HEK293 (cell line): ENCODE results near the gene FRMPD4.
A peak's percentile ranks its signal among the peaks of the same experiment; 100 is the strongest.

ENCODE experiments used
- CTCF ChIA-PET: fragments of 350-600 bp; formaldehyde crosslinking; extraction: SDS; loops from one replicate; lab custom pipeline; 2021; ENCODE audit warnings: antibody characterized with exemption; lab: Yijun Ruan, JAX
- POLR2A ChIA-PET: fragments of 300-600 bp; formaldehyde crosslinking; extraction: SDS; loops from one replicate; lab custom pipeline; 2020; ENCODE audit warnings: antibody characterized with exemption, inconsistent platforms; lab: Yijun Ruan, JAX
- H3K27ac ChIP-seq: fragments of 200-500 bp; sonication (Bioruptor generic); 2 replicates; pipeline ENCODE4 v1.5.1; 2014; ENCODE audit warnings: low read depth, low read length, control low read depth, inconsistent platforms; ENCODE audit errors: extremely low read depth
- H3K36me3 ChIP-seq, 2 experiments: fragments of 200-500 bp in 1 of 2; sonication (Bioruptor generic) in 1 of 2; 1 replicate in 1 of 2; 2 replicates in 1 of 2; pipeline ENCODE4 v1.5.1; 2014 to 2017; ENCODE audit warnings: inconsistent platforms in 2 of 2, low read length in 2 of 2; ENCODE audit not compliant: control insufficient read depth in 2 of 2, insufficient read depth in 1 of 2
- H3K4me1 ChIP-seq: fragments of 200-500 bp; sonication (Bioruptor generic); 2 replicates; pipeline ENCODE4 v1.5.1; 2014; ENCODE audit warnings: mild to moderate bottlenecking, low read length, inconsistent platforms; ENCODE audit not compliant: control insufficient read depth, insufficient read depth
- H3K4me3 ChIP-seq: 2 replicates; pipeline ENCODE4 v1.5.1; 2011; ENCODE audit warnings: low read depth, mild to moderate bottlenecking, control low read depth, low read length, moderate library complexity
- H3K9me3 ChIP-seq: fragments of 200-500 bp; sonication (Bioruptor generic); 2 replicates; pipeline ENCODE4 v1.5.1; 2014; ENCODE audit warnings: low read depth, low read length, inconsistent platforms; ENCODE audit not compliant: control insufficient read depth, insufficient read depth
- GLI4 ChIP-seq: fragments of 450-650 bp; formaldehyde crosslinking; IDR thresholded peaks from 2 replicates; pipeline ENCODE4 v1.5.1; 2016; ENCODE audit warnings: missing biosample characterization, missing genetic modification characterization
- MZF1 ChIP-seq: fragments of 450-650 bp; formaldehyde crosslinking; IDR thresholded peaks from 2 replicates; pipeline ENCODE4 v1.5.1; 2017; ENCODE audit warnings: missing biosample characterization, missing genetic modification characterization, borderline replicate concordance
- SCRT2 ChIP-seq: fragments of 450-650 bp; formaldehyde crosslinking; IDR thresholded peaks from 2 replicates; pipeline ENCODE4 v1.5.1; 2016; ENCODE audit warnings: missing biosample characterization, missing genetic modification characterization
- ZBTB8A ChIP-seq: fragments of 450-650 bp; formaldehyde crosslinking; IDR thresholded peaks from 2 replicates; pipeline ENCODE4 v1.5.1; 2016; ENCODE audit warnings: missing biosample characterization, missing genetic modification characterization
- ZEB2 ChIP-seq: fragments of 450-650 bp; formaldehyde crosslinking; IDR thresholded peaks from 2 replicates; pipeline ENCODE4 v1.5.1; 2016; ENCODE audit warnings: missing biosample characterization, missing genetic modification characterization
- ZNF184 ChIP-seq: fragments of 450-650 bp; IDR thresholded peaks from 2 replicates; pipeline ENCODE4 v1.5.1; 2018; ENCODE audit warnings: missing biosample characterization, mild to moderate bottlenecking, missing genetic modification characterization
- ZNF248 ChIP-seq: fragments of 450-650 bp; formaldehyde crosslinking; IDR thresholded peaks from 2 replicates; pipeline ENCODE4 v1.5.1; 2017; ENCODE audit warnings: missing biosample characterization, missing genetic modification characterization
- ZNF350 ChIP-seq: fragments of 450-650 bp; formaldehyde crosslinking; IDR thresholded peaks from 2 replicates; pipeline ENCODE4 v1.5.0; 2017; ENCODE audit warnings: missing biosample characterization, mild to moderate bottlenecking, missing genetic modification characterization
- ZNF560 ChIP-seq: fragments of 450-650 bp; formaldehyde crosslinking; IDR thresholded peaks from 2 replicates; pipeline ENCODE4 v1.5.1; 2017; ENCODE audit warnings: missing biosample characterization, missing genetic modification characterization, borderline replicate concordance
- ZNF600 ChIP-seq: fragments of 450-650 bp; formaldehyde crosslinking; IDR thresholded peaks from 2 replicates; pipeline ENCODE4 v1.5.1; 2016; ENCODE audit warnings: missing biosample characterization, missing genetic modification characterization
- ZNF654 ChIP-seq: fragments of 450-650 bp; formaldehyde crosslinking; IDR thresholded peaks from 2 replicates; pipeline ENCODE4 v1.5.1; 2016; ENCODE audit warnings: low read depth, missing biosample characterization, missing genetic modification characterization
- ZNF664 ChIP-seq: fragments of 450-650 bp; formaldehyde crosslinking; IDR thresholded peaks from 2 replicates; pipeline ENCODE4 v1.5.1; 2016; ENCODE audit warnings: missing biosample characterization, missing genetic modification characterization
- ZNF768 ChIP-seq: fragments of 450-650 bp; formaldehyde crosslinking; IDR thresholded peaks from 2 replicates; pipeline ENCODE4 v1.5.1; 2018; ENCODE audit warnings: missing biosample characterization, mild to moderate bottlenecking, missing genetic modification characterization
- TF ChIP-seq, protein P1 (sequence below): IDR thresholded peaks from 2 replicates; pipeline ENCODE4 v1.6.1; 2011; ENCODE audit warnings: mild to moderate bottlenecking, low read depth, low read length, borderline replicate concordance
- TF ChIP-seq, protein P2 (sequence below): fragments of 450-650 bp; formaldehyde crosslinking; IDR thresholded peaks from 2 replicates; pipeline ENCODE4 v1.5.1; 2017; ENCODE audit warnings: missing biosample characterization, missing genetic modification characterization
- TF ChIP-seq, protein P3 (sequence below): fragments of 450-650 bp; formaldehyde crosslinking; conservative IDR thresholded peaks from 2 replicates; pipeline ENCODE4 v1.5.1; 2016; ENCODE audit warnings: low read depth, missing biosample characterization, missing genetic modification characterization
- TF ChIP-seq, protein P4 (sequence below): fragments of 450-650 bp; formaldehyde crosslinking; IDR thresholded peaks from 2 replicates; pipeline ENCODE4 v1.5.1; 2016; ENCODE audit warnings: missing biosample characterization, missing genetic modification characterization
- TF ChIP-seq, protein P5 (sequence below): fragments of 450-650 bp; formaldehyde crosslinking; IDR thresholded peaks from 2 replicates; pipeline ENCODE4 v1.5.1; 2016; ENCODE audit warnings: missing biosample characterization, missing genetic modification characterization
- TF ChIP-seq, protein P6 (sequence below): fragments of 450-650 bp; formaldehyde crosslinking; IDR thresholded peaks from 2 replicates; pipeline ENCODE4 v1.5.1; 2016; ENCODE audit warnings: missing biosample characterization, missing genetic modification characterization, borderline replicate concordance

The FRMPD4 gene

DNA sequence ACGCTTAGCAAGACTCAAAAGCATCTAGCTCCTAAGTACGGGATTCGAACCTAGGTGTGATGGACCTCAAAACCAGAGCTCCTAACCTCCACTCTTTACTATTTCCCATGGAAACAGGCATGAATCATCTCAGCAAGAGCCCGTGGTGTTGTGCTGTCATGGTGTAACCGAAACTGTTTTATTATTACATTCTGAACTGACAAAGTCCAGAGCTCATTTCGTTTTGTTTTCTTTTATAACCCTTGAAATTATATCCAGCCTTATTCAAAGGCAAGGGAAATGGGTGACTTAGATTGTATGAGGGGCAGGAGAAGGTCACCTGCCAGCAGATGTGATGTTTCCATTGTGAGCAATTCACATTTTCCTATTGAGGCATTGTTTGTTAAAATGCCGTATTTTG is 301.1 kb downstream of the FRMPD4 start:
- no peak overlapping the region for H3K4me3 ChIP-seq
- TF ChIP-seq, protein P1, sequence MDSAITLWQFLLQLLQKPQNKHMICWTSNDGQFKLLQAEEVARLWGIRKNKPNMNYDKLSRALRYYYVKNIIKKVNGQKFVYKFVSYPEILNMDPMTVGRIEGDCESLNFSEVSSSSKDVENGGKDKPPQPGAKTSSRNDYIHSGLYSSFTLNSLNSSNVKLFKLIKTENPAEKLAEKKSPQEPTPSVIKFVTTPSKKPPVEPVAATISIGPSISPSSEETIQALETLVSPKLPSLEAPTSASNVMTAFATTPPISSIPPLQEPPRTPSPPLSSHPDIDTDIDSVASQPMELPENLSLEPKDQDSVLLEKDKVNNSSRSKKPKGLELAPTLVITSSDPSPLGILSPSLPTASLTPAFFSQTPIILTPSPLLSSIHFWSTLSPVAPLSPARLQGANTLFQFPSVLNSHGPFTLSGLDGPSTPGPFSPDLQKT = no peak
- TF ChIP-seq ZBTB8A (tag by site-specific recombination) (no peak), ZNF560 (tag by site-specific recombination) (no peak), GLI4 (tag by site-specific recombination) (no peak), SCRT2 (tag by site-specific recombination) (no peak), ZNF248 (no peak)
- TF ChIP-seq, protein P2, sequence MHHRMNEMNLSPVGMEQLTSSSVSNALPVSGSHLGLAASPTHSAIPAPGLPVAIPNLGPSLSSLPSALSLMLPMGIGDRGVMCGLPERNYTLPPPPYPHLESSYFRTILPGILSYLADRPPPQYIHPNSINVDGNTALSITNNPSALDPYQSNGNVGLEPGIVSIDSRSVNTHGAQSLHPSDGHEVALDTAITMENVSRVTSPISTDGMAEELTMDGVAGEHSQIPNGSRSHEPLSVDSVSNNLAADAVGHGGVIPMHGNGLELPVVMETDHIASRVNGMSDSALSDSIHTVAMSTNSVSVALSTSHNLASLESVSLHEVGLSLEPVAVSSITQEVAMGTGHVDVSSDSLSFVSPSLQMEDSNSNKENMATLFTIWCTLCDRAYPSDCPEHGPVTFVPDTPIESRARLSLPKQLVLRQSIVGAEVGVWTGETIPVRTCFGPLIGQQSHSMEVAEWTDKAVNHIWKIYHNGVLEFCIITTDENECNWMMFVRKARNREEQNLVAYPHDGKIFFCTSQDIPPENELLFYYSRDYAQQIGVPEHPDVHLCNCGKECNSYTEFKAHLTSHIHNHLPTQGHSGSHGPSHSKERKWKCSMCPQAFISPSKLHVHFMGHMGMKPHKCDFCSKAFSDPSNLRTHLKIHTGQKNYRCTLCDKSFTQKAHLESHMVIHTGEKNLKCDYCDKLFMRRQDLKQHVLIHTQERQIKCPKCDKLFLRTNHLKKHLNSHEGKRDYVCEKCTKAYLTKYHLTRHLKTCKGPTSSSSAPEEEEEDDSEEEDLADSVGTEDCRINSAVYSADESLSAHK (tag by site-specific recombination) = 0 out of 2 replicates have a peak, but pooled peaks have one; percentile 13
- TF ChIP-seq, protein P3, sequence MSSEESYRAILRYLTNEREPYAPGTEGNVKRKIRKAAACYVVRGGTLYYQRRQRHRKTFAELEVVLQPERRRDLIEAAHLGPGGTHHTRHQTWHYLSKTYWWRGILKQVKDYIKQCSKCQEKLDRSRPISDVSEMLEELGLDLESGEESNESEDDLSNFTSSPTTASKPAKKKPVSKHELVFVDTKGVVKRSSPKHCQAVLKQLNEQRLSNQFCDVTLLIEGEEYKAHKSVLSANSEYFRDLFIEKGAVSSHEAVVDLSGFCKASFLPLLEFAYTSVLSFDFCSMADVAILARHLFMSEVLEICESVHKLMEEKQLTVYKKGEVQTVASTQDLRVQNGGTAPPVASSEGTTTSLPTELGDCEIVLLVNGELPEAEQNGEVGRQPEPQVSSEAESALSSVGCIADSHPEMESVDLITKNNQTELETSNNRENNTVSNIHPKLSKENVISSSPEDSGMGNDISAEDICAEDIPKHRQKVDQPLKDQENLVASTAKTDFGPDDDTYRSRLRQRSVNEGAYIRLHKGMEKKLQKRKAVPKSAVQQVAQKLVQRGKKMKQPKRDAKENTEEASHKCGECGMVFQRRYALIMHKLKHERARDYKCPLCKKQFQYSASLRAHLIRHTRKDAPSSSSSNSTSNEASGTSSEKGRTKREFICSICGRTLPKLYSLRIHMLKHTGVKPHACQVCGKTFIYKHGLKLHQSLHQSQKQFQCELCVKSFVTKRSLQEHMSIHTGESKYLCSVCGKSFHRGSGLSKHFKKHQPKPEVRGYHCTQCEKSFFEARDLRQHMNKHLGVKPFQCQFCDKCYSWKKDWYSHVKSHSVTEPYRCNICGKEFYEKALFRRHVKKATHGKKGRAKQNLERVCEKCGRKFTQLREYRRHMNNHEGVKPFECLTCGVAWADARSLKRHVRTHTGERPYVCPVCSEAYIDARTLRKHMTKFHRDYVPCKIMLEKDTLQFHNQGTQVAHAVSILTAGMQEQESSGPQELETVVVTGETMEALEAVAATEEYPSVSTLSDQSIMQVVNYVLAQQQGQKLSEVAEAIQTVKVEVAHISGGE (tag by site-specific recombination) = no peak
- TF ChIP-seq, all 188 proteins: peak for 1
- H3K9me3 ChIP-seq = no peaks in the 10 kb centered on the region
- peaks cover 6% of the 10 kb centered on the region; the same call in 1 of the 2 replicates for H3K4me1 ChIP-seq
- no peak overlapping the region for H3K27ac ChIP-seq
- POLR2A ChIA-PET = no interaction called here
- CTCF ChIA-PET = no interaction called here
- no peaks in the 10 kb centered on the region for H3K36me3 ChIP-seq

DNA sequence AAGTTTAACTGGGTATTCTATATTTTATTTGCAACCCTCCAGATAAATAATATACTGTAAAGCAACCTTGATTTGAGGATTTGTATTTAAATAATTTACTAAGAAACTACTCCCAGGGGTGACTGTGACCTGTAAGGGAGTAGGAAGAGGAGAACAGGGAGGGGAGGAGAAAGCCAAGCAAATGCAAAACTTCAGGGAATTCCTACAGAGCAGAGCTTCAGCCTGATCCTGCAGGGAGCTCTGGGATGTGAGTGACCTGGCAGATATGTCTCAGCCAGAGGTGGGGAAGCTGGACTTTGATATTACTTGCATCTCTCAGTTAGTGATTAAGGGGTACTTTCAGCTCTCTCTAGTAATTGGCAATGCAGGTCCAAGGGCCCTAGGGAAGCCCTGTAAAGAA is 302.0 kb downstream of the FRMPD4 start:
- ChIA-PET CTCF (no interaction called here), POLR2A (no interaction called here)
- Histone ChIP-seq H3K36me3 (no peaks in the 10 kb centered on the region), H3K4me1 (peaks cover 6% of the 10 kb centered on the region; the same call in 1 of the 2 replicates), H3K4me3 (no peak overlapping the region), H3K27ac (no peak overlapping the region), H3K9me3 (no peaks in the 10 kb centered on the region)
- TF ChIP-seq ZNF350 (tag by site-specific recombination) (no peak), ZEB2 (tag by site-specific recombination) (no peak), ZNF184 (no peak), ZNF664 (no peak), ZNF600 (tag by site-specific recombination) (no peak), ZNF654 (no peak), ZNF768 (tag by site-specific recombination) (no peak), MZF1 (tag by site-specific recombination) (no peak)
- TF ChIP-seq, protein P4, sequence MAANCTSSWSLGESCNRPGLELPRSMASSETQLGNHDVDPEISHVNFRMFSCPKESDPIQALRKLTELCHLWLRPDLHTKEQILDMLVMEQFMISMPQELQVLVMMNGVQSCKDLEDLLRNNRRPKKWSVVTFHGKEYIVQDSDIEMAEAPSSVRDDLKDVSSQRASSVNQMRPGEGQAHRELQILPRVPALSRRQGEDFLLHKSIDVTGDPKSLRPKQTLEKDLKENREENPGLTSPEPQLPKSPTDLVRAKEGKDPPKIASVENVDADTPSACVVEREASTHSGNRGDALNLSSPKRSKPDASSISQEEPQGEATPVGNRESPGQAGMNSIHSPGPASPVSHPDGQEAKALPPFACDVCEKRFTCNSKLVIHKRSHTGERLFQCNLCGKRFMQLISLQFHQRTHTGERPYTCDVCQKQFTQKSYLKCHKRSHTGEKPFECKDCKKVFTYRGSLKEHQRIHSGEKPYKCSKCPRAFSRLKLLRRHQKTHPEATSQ (tag by site-specific recombination) = no peak
- TF ChIP-seq, protein P5, sequence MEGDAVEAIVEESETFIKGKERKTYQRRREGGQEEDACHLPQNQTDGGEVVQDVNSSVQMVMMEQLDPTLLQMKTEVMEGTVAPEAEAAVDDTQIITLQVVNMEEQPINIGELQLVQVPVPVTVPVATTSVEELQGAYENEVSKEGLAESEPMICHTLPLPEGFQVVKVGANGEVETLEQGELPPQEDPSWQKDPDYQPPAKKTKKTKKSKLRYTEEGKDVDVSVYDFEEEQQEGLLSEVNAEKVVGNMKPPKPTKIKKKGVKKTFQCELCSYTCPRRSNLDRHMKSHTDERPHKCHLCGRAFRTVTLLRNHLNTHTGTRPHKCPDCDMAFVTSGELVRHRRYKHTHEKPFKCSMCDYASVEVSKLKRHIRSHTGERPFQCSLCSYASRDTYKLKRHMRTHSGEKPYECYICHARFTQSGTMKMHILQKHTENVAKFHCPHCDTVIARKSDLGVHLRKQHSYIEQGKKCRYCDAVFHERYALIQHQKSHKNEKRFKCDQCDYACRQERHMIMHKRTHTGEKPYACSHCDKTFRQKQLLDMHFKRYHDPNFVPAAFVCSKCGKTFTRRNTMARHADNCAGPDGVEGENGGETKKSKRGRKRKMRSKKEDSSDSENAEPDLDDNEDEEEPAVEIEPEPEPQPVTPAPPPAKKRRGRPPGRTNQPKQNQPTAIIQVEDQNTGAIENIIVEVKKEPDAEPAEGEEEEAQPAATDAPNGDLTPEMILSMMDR = no peak
- TF ChIP-seq, protein P6, sequence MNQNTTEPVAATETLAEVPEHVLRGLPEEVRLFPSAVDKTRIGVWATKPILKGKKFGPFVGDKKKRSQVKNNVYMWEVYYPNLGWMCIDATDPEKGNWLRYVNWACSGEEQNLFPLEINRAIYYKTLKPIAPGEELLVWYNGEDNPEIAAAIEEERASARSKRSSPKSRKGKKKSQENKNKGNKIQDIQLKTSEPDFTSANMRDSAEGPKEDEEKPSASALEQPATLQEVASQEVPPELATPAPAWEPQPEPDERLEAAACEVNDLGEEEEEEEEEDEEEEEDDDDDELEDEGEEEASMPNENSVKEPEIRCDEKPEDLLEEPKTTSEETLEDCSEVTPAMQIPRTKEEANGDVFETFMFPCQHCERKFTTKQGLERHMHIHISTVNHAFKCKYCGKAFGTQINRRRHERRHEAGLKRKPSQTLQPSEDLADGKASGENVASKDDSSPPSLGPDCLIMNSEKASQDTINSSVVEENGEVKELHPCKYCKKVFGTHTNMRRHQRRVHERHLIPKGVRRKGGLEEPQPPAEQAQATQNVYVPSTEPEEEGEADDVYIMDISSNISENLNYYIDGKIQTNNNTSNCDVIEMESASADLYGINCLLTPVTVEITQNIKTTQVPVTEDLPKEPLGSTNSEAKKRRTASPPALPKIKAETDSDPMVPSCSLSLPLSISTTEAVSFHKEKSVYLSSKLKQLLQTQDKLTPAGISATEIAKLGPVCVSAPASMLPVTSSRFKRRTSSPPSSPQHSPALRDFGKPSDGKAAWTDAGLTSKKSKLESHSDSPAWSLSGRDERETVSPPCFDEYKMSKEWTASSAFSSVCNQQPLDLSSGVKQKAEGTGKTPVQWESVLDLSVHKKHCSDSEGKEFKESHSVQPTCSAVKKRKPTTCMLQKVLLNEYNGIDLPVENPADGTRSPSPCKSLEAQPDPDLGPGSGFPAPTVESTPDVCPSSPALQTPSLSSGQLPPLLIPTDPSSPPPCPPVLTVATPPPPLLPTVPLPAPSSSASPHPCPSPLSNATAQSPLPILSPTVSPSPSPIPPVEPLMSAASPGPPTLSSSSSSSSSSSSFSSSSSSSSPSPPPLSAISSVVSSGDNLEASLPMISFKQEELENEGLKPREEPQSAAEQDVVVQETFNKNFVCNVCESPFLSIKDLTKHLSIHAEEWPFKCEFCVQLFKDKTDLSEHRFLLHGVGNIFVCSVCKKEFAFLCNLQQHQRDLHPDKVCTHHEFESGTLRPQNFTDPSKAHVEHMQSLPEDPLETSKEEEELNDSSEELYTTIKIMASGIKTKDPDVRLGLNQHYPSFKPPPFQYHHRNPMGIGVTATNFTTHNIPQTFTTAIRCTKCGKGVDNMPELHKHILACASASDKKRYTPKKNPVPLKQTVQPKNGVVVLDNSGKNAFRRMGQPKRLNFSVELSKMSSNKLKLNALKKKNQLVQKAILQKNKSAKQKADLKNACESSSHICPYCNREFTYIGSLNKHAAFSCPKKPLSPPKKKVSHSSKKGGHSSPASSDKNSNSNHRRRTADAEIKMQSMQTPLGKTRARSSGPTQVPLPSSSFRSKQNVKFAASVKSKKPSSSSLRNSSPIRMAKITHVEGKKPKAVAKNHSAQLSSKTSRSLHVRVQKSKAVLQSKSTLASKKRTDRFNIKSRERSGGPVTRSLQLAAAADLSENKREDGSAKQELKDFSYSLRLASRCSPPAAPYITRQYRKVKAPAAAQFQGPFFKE (tag by site-specific recombination) = no peak
